DOHH2 (cell line): ENCODE data around the gene PARVB.

ENCODE experiments used
- H3F3A ChIP-seq: fragments of 200-600 bp; sonication (generic), shearing (Covaris generic); 2 replicates; pipeline ENCODE4 v1.6.0; 2016; ENCODE audit warnings: antibody characterized with exemption, mild to moderate bottlenecking; ENCODE audit not compliant: control insufficient read depth, insufficient read depth
- H3K27ac ChIP-seq: fragments of 200-600 bp; sonication (generic); 2 replicates; pipeline ENCODE4 v1.5.1; 2014; ENCODE audit warnings: low read depth, mild to moderate bottlenecking, low read length, moderate library complexity
- H3K27me3 ChIP-seq: fragments of 200-600 bp; sonication (generic); 2 replicates; pipeline ENCODE4 v1.6.1; 2014; ENCODE audit warnings: mild to moderate bottlenecking, low read length, mixed read lengths; ENCODE audit not compliant: control insufficient read depth
- H3K36me3 ChIP-seq: fragments of 200-600 bp; sonication (generic); 2 replicates; pipeline ENCODE4 v1.6.1; 2014; ENCODE audit warnings: mild to moderate bottlenecking, low read length, moderate library complexity, mixed read lengths; ENCODE audit not compliant: control insufficient read depth
- H3K4me1 ChIP-seq: fragments of 200-600 bp; sonication (generic); 2 replicates; pipeline ENCODE4 v1.6.1; 2014; ENCODE audit warnings: mild to moderate bottlenecking, low read length, mixed read lengths; ENCODE audit not compliant: control insufficient read depth
- H3K4me2 ChIP-seq: fragments of 200-600 bp; sonication (generic); 2 replicates; pipeline ENCODE4 v1.6.0; 2014; ENCODE audit warnings: mild to moderate bottlenecking, low read length, moderate library complexity
- H3K4me3 ChIP-seq: fragments of 200-600 bp; sonication (generic); 2 replicates; pipeline ENCODE4 v1.5.1; 2014; ENCODE audit warnings: mild to moderate bottlenecking, low read length, mixed read lengths
- H3K79me2 ChIP-seq: fragments of 200-600 bp; sonication (generic); 2 replicates; pipeline ENCODE4 v1.6.1; 2014; ENCODE audit warnings: mild to moderate bottlenecking, low read length, mixed read lengths; ENCODE audit not compliant: control insufficient read depth
- H3K9me2 ChIP-seq: fragments of 200-600 bp; sonication (generic); replicated peaks from 2 replicates; pipeline ENCODE4 v1.6.1; 2014; ENCODE audit warnings: mild to moderate bottlenecking, low read length, mixed read lengths; ENCODE audit not compliant: control insufficient read depth
- H3K9me3 ChIP-seq: fragments of 200-600 bp; sonication (generic); 2 replicates; pipeline ENCODE4 v1.6.1; 2014; ENCODE audit warnings: antibody characterized with exemption, low read length, mixed read lengths; ENCODE audit not compliant: control insufficient read depth, insufficient read depth
- H4K20me1 ChIP-seq: fragments of 200-600 bp; sonication (generic); 2 replicates; pipeline ENCODE4 v1.6.0; 2014; ENCODE audit warnings: low read depth, mild to moderate bottlenecking, antibody characterized with exemption, low read length, moderate library complexity; ENCODE audit not compliant: control insufficient read depth, insufficient read depth
- CTCF ChIP-seq: fragments of 200-600 bp; sonication (generic); IDR thresholded peaks from one replicate; pipeline ENCODE4 v1.5.1; 2014; ENCODE audit warnings: antibody characterized with exemption, mild to moderate bottlenecking, low read depth, low read length; ENCODE audit not compliant: poor library complexity, severe bottlenecking
- EZH2phosphoT487 ChIP-seq: fragments of 200-600 bp; sonication (generic); IDR thresholded peaks from 2 replicates; pipeline ENCODE4 v1.6.1; 2017; ENCODE audit warnings: borderline replicate concordance, mild to moderate bottlenecking, antibody characterized with exemption, low read length, moderate library complexity, mixed read lengths

Gene PARVB

GRCh38 chr22:44111562-44112155 lies 87.6 kb downstream of the PARVB start:
- Histone ChIP-seq H3K9me3 (no peaks in the 10 kb centered on the region), H3K36me3 (no peaks in the 10 kb centered on the region), H3K9me2 (no peaks in the 10 kb centered on the region), H4K20me1 (no peaks in the 10 kb centered on the region), H3F3A (no peaks in the 10 kb centered on the region), H3K4me2 (no peak overlapping the region), H3K4me1 (no peaks in the 10 kb centered on the region), H3K4me3 (no peak overlapping the region), H3K79me2 (no peaks in the 10 kb centered on the region), H3K27me3 (no peaks in the 10 kb centered on the region), H3K27ac (no peak overlapping the region)
- TF ChIP-seq CTCF (no peak), EZH2phosphoT487 (no peak)

- no peak overlapping the region for H3K4me3 ChIP-seq
- no peaks in the 10 kb centered on the region for H4K20me1 ChIP-seq
- no peaks in the 10 kb centered on the region for H3K9me2 ChIP-seq
- H3K79me2 ChIP-seq = no peaks in the 10 kb centered on the region
- no peaks in the 10 kb centered on the region for H3K27me3 ChIP-seq
- H3K36me3 ChIP-seq = no peaks in the 10 kb centered on the region
- no peak overlapping the region for H3K4me2 ChIP-seq
- H3F3A ChIP-seq = no peaks in the 10 kb centered on the region
- TF ChIP-seq EZH2phosphoT487 = no peak
- no peak for TF ChIP-seq CTCF
- no peak overlapping the region for H3K27ac ChIP-seq
- no peaks in the 10 kb centered on the region for H3K9me3 ChIP-seq
- no peaks in the 10 kb centered on the region for H3K4me1 ChIP-seq
These were observed 88.1 kb downstream of the PARVB start for GRCh38 chr22:44112191-44112590.

GRCh38 chr22:44116331-44116730 lies 92.2 kb downstream of the PARVB start:
- H3F3A ChIP-seq = no peaks in the 10 kb centered on the region
- H3K27me3 ChIP-seq = no peaks in the 10 kb centered on the region
- H3K4me2 ChIP-seq = no peak overlapping the region
- no peak overlapping the region for H3K27ac ChIP-seq
- H3K4me3 ChIP-seq = no peak overlapping the region
- no peaks in the 10 kb centered on the region for H3K36me3 ChIP-seq
- H3K4me1 ChIP-seq = no peaks in the 10 kb centered on the region
- no peak for TF ChIP-seq CTCF
- TF ChIP-seq EZH2phosphoT487 = no peak
- no peaks in the 10 kb centered on the region for H3K9me2 ChIP-seq
- no peaks in the 10 kb centered on the region for H4K20me1 ChIP-seq
- no peaks in the 10 kb centered on the region for H3K9me3 ChIP-seq
- no peaks in the 10 kb centered on the region for H3K79me2 ChIP-seq
